HG02943 (cell line): ENCODE data around the gene KANK4.

Experiments used
- ATAC-seq: cut with Tn5 transposase; IDR thresholded peaks from one replicate; pipeline ENCODE4 v1.9.1; 2021; ENCODE audit warnings: mild to moderate bottlenecking, low read depth, moderate library complexity; ENCODE audit not compliant: unreplicated experiment

Gene KANK4

GRCh38 chr1:62307895-62308492 is 11.2 kb downstream of the KANK4 start:
- no peak for ATAC-seq

GRCh38 chr1:62307446-62307845 is 11.8 kb downstream of the KANK4 start:
- no peak for ATAC-seq

- no peak for ATAC-seq
These were observed 13.2 kb downstream of the KANK4 start for GRCh38 chr1:62306065-62306464.

- ATAC-seq: no peak
These were observed 14.3 kb downstream of the KANK4 start for GRCh38 chr1:62304975-62305374.

- ATAC-seq: no peak
These were observed 14.7 kb downstream of the KANK4 start for GRCh38 chr1:62304515-62304914.

- no peak for ATAC-seq
These were observed 17.4 kb downstream of the KANK4 start for GRCh38 chr1:62301726-62302390.

GRCh38 chr1:62299426-62300200 is 19.6 kb downstream of the KANK4 start:
- no peak for ATAC-seq

GRCh38 chr1:62295921-62296491 is 23.2 kb downstream of the KANK4 start:
- ATAC-seq: no peak

- ATAC-seq: no peak
These were observed 25.0 kb downstream of the KANK4 start for GRCh38 chr1:62294261-62294660.

- ATAC-seq: no peak
These were observed 30.6 kb downstream of the KANK4 start for GRCh38 chr1:62288662-62289061.

GRCh38 chr1:62288224-62288623 is 31.0 kb downstream of the KANK4 start:
- ATAC-seq: no peak

- ATAC-seq: no peak
These were observed 32.4 kb downstream of the KANK4 start for GRCh38 chr1:62286786-62287224.

GRCh38 chr1:62285984-62286785 is 33.0 kb downstream of the KANK4 start:
- no peak for ATAC-seq

GRCh38 chr1:62285440-62285839 is 33.8 kb downstream of the KANK4 start:
- ATAC-seq: no peak

- ATAC-seq: no peak
These were observed 35.2 kb downstream of the KANK4 start for GRCh38 chr1:62283986-62284385.

- ATAC-seq: no peak
These were observed 36.1 kb downstream of the KANK4 start for GRCh38 chr1:62282909-62283755.

GRCh38 chr1:62281922-62282555 is 37.2 kb downstream of the KANK4 start:
- ATAC-seq: no peak

GRCh38 chr1:62280960-62281465 is 38.2 kb downstream of the KANK4 start:
- no peak for ATAC-seq

GRCh38 chr1:62280150-62280549 is 39.1 kb downstream of the KANK4 start:
- ATAC-seq: no peak
